GM21825 (cell line): ENCODE measurements around the gene S100A8.
"Not testable (repeated sequence)": the region's sequence is repeated elsewhere in the genome, so short reads cannot be mapped to it uniquely, and the experiment has no call there.

ENCODE experiments used
- ATAC-seq: cut with Tn5 transposase; IDR thresholded peaks from one replicate; pipeline ENCODE4 v1.9.1; 2021; ENCODE audit warnings: mild to moderate bottlenecking, moderate library complexity; ENCODE audit not compliant: unreplicated experiment

S100A8 gene

GRCh38 chr1:153390938-153391710, at the start of gene S100A8:
S100A8 (minus strand) TSS chr1:153391073; CDS start chr1:153390535, 538 bp downstream.
- no peak for ATAC-seq

DNA sequence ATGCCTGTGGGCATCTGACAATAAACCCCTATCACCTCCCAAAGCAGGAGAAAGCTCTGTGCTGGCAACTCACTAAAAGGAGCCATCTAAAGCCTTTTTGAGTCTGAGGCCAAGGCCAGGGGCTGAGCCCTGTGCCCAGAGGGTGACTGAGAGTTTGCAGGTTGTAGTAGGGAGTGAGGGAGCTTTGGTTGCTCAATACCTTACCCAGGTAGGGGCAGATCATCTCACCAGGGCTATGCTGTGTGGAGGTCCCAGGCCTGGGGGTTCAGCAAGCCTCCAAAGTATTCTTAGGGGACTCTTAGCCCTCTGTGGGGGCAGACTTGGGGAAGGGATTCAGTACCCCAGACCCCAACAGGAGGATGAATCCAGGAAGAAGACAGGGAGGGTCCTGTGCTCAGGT, 48.4 kb upstream of the S100A8 start:
- ATAC-seq: no peak

DNA sequence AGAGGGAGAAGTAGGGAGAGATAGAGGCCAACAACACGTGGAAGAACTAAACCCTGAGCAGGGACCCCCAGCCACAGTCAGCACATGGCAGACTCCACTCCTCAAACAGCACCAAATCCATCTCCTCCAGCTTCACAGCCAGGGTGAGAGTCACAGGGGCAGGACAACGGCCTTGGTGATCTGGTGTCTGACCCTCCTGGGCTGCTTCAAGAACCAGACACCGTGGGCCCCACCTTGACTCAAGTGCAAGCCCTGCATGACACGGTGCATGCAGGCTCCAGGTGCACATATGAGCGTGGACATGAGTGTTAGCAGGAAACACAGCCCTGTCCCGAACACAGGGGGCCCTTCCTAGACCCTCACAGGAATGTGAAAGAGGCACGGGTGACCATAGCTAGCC, 47.7 kb upstream of the S100A8 start:
- ATAC-seq: no peak

- no peak for ATAC-seq
Measured at GRCh38 chr1:153437236-153437635, 46.4 kb upstream of the S100A8 start.

GRCh38 chr1:153434746-153435455, 44.0 kb upstream of the S100A8 start:
- ATAC-seq: no peak

DNA sequence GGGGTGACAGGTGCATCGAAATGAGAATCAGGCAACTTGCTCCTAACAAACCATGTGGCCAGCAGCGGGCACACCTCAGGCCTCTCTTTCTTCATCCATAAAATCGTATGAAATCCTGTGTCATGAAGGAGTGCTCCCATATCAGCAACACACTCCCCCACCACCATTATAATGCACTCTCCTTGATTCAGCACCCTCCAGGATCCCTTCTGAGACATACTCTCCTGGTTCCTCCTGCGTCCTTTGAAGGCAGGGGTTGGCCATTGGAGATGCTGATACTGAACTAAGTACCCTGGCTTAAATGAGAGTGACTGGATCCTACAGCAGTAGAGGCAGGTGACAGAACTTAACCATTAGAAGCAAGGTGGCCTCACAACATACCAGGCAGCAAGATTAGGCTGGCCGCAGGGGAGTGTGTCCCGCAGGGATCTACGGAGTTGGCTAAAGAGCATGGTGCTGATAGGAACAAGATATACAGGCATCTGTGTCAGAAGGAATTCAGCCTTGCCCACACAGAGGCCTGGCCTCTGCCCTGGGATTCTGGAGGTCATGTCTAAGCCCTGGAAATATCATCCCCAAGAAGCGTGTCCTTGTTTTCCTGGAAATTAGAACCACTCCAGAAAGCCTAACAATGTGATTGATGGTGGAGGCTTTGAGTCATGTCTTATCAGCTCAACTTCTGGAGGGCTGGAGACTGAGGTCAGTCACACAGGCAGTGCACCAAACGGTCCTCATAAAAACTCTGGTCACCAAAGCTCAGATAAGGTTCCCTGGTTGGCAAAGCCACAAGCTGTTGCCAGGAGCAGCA, 42.2 kb upstream of the S100A8 start:
- ATAC-seq: no peak

DNA sequence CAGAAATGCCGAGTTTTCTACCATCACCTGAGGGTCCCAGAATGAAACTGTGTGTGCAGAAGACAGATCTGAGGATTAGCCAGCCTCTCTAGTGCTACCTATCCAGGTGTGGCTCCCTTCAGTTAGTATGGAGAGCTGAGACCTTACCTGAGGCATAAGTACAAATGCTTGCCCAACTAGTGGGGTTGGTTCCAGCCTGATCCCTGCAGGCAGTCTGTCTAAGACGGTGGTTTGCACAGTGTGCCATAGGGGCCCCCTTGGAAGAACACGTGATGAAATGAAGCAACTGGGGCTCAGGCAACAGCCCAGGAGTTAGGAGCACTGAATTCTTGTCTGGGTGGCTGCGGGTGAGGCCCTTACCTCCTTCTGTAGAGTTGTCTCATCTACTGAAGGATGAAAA, 41.1 kb upstream of the S100A8 start:
- no peak for ATAC-seq

DNA sequence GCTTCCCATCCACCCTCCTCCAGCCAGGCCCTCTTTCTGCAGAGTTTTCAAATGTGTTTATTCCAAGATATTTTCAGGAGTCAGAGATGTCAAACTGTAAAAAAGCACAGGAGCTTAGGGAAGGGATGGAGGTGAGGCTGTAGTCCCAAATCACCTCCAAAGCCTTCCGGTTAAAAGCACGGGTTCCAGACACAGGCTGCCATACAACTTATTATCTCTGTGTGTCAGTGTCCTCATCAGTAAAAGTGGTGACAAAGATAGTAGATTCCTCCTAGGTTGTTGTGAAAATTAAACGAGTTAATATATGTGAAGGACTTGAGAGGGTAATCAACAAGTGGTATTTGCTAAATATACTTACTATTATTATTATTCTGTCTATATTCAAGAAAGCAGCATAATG, 40.6 kb upstream of the S100A8 start:
- ATAC-seq: no peak

DNA sequence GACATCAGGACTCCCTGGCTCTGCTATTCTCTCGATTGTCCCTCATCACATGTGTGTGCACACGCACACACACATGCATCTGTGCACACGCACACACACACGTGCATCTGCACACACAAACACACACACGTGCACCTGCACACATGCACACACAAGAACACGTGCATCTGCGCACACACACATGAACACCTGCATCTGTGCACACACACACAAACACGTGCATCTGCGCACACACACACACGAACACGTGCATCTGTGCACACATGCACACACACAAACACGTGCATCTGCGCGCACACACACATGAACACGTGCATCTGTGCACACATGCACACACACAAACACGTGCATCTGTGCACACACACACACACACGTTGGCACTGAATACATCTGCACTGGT, 40.1 kb upstream of the S100A8 start:
- ATAC-seq: no peak

DNA sequence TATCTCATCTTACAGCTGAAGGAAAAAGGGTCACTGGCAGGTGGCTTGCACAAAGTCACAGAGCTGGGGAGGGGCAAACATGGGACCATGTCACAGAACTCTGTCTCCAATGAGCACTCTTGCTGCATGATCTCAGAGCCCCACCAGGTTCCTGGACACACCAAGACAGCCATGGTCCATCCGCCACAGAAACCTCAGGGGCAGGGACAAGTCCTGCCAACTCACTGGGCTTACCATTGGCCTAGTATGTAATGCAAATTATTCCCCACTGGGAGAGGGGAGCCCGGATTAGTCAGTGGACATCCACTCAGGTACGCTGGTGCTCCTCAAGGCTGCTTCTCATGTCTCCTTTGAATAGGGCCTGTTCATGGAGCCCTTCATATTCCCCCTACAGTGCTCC, 39.7 kb upstream of the S100A8 start:
- ATAC-seq: no peak

GRCh38 chr1:153430166-153430553, 39.3 kb upstream of the S100A8 start:
- no peak for ATAC-seq

- no peak for ATAC-seq
Measured at GRCh38 chr1:153429266-153430165, 38.6 kb upstream of the S100A8 start.

DNA sequence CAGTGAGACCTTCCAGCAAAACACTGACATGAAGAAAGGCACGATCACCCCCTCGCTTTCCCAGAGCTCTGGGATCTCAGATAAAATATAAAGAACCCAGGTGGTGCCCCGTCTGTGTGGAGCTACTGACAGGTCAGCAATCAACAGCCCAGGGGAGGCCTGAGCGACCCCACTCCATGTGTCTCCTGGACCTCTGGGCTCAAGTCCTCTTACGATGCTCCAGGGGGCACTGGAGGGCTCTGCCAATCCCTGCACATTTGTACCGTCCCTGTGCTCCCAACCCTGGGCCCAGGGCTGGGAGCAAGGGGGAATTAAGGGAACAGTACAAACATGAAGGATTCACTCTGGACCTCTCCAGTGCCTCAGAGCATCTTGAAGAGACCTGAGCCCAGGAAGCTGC, 37.9 kb upstream of the S100A8 start:
- ATAC-seq: no peak

DNA sequence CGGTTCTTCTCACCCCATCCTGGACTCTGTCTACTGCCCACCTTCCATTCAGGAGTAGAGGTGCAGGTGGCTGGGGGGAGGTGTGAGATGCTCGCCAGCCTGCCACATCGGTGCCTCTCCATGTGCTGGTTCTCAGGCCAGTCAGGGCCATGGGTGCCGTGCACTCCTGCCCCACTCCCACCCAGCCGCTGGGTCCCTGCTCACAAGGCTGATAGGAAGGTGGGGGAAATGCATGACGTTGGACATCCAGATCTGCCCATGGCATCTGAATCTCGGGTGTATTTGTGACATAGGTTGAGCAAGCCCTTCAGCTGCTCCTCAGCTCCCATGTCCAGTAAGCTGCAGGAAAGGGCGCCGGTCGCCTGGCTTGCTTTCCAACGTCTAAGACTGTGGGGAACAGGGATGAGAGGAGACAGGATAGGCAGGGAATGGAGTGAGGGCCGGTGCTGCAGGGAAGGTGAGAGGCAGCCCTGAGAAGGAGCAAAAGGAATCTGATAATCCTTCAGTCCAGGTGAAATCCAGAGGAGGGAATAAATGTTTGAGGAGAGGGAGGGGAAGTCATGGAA, 37.3 kb upstream of the S100A8 start:
- no peak for ATAC-seq

GRCh38 chr1:153426809-153427208, 35.9 kb upstream of the S100A8 start:
- ATAC-seq: no peak

- ATAC-seq: no peak
Measured at GRCh38 chr1:153422450-153423068, 31.7 kb upstream of the S100A8 start.

DNA sequence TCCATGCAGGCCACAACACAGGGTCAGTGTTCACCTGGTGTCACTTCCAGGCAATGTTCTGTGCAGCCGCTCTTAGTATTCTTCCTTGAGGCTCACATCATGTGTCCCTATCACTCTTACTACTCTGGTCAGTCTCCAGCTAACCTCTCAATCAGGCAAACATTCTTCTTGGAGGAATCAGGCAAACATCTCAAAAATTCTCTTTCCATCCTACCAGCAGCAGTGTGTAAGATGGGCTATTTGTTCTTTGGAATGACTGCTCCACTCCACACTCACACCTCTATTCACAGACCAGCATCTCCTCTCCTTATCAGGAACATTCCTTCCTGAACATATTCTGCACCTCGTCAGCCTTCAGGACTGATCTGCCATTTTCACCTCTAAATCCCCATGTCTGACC, 29.4 kb upstream of the S100A8 start:
- ATAC-seq: no peak

- not testable (repeated sequence) for ATAC-seq
Measured at GRCh38 chr1:153419436-153419793, 28.5 kb upstream of the S100A8 start.

DNA sequence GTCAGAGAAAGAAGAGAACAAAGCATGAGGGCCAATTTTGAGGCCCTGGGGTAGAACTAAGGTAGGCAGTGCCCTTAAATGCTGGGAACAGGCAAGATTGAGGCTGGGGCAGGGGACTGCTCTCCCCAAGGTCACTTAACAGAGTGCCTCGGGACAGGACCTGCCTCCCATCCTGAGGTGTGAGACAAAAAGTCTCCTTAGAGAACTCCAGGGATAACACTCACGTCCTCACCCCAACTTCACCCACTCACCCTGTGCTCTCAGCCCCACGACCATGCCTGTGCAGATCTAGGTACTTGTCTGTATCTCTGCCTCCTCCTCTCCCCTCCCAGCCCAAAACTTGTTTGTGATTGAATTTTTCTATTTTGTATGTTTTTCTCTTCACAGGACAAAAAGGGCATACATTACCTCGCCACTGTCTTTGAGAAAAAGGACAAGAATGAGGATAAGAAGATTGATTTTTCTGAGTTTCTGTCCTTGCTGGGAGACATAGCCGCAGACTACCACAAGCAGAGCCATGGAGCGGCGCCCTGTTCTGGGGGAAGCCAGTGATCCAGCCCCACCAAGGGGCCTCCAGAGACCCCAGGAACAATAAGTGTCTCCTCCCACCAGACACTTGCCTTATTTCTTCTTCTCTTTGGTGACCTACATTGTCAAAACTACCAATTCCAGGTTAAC, 28.0 kb upstream of the S100A8 start:
- ATAC-seq: not testable (repeated sequence)
